HEK293T (cell line): Measurements from ENCODE around the gene TREX2.

Experiments
- ARNT ChIP-seq: fragments of 450-650 bp; IDR thresholded peaks from 2 replicates; pipeline ENCODE4 v1.6.1; 2017; ENCODE audit warnings: mild to moderate bottlenecking
- BHLHE40 ChIP-seq: fragments of 450-650 bp; IDR thresholded peaks from 2 replicates; pipeline ENCODE4 v1.6.1; 2016; ENCODE audit warnings: mild to moderate bottlenecking, moderate library complexity, borderline replicate concordance
- FOXK2 ChIP-seq: fragments of 450-650 bp; IDR thresholded peaks from 2 replicates; pipeline ENCODE4 v1.6.1; 2016; ENCODE audit warnings: mild to moderate bottlenecking
- FOXM1 ChIP-seq: fragments of 450-650 bp; IDR thresholded peaks from 2 replicates; pipeline ENCODE4 v1.6.1; 2017; ENCODE audit warnings: mild to moderate bottlenecking, borderline replicate concordance
- SP1 ChIP-seq: fragments of 450-650 bp; IDR thresholded peaks from 2 replicates; pipeline ENCODE4 v1.6.1; 2017
- SUZ12 ChIP-seq: fragments of 450-650 bp; IDR thresholded peaks from 2 replicates; pipeline ENCODE4 v1.6.1; 2016; ENCODE audit warnings: mild to moderate bottlenecking
- ZNF384 ChIP-seq: fragments of 450-650 bp; IDR thresholded peaks from 2 replicates; pipeline ENCODE4 v1.6.1; 2016

- TF ChIP-seq SP1 (no peak), ZNF384 (no peak), SUZ12 (no peak), FOXK2 (no peak), FOXM1 (no peak), ARNT (no peak), BHLHE40 (no peak)
Observed at GRCh38 chrX:153482376-153483015, 36.6 kb upstream of the TREX2 start.
